Brain microvascular endothelial cell (primary cell): ENCODE results near the gene IMPA2.

Experiments
- DNase-seq: peaks from one replicate; pipeline ENCODE4 v3.0.0-alpha.2; 2020
- H3K27ac ChIP-seq: fragments of 250-450 bp; sonication (Bioruptor Pico); 2 replicates; pipeline ENCODE4 v1.5.1; 2020; ENCODE audit warnings: mild to moderate bottlenecking, moderate library complexity
- H3K27me3 ChIP-seq: fragments of 250-450 bp; sonication (Bioruptor Pico); replicated peaks from 2 replicates; pipeline ENCODE4 v1.5.1; 2020; ENCODE audit warnings: mild to moderate bottlenecking
- H3K36me3 ChIP-seq: fragments of 250-450 bp; sonication (Bioruptor Pico); replicated peaks from 2 replicates; pipeline ENCODE4 v1.5.1; 2020; ENCODE audit warnings: mild to moderate bottlenecking
- H3K4me3 ChIP-seq: 2 replicates; pipeline ENCODE4 v1.5.1; 2011; ENCODE audit warnings: low read depth, mild to moderate bottlenecking, control low read depth, low read length, moderate library complexity
- CTCF ChIP-seq: IDR thresholded peaks from 2 replicates; pipeline ENCODE4 v1.5.1; 2011; ENCODE audit warnings: low read depth, mild to moderate bottlenecking, moderate library complexity, low read length, control low read depth, inconsistent platforms; ENCODE audit errors: missing control alignments
- in situ Hi-C: cut with HindIII; loops from 2 replicates; pipeline ENCODE4 v1.10.0; 2017; ENCODE audit warnings: low sequenced_read_pairs, low pct_ligation_motif_present

The IMPA2 gene

GRCh38 chr18:12043811-12044210, 62.5 kb downstream of the IMPA2 start:
- H3K4me3 ChIP-seq = no peak overlapping the region
- no peaks in the 10 kb centered on the region for H3K27me3 ChIP-seq
- no peak for DNase-seq
- no peak overlapping the region for H3K27ac ChIP-seq
- no peaks in the 10 kb centered on the region for H3K36me3 ChIP-seq
- no peak for TF ChIP-seq CTCF
- in situ Hi-C loops = no loop called here

- no peak for TF ChIP-seq CTCF
- in situ Hi-C loops = no loop called here
- no peak for DNase-seq
- Histone ChIP-seq H3K4me3 (no peak overlapping the region), H3K36me3 (no peaks in the 10 kb centered on the region), H3K27ac (no peak overlapping the region), H3K27me3 (no peaks in the 10 kb centered on the region)
Observed at GRCh38 chr18:12044591-12044990, 63.3 kb downstream of the IMPA2 start.

- H3K27me3 ChIP-seq = no peaks in the 10 kb centered on the region
- H3K4me3 ChIP-seq = no peak overlapping the region
- in situ Hi-C loops = no loop called here
- H3K36me3 ChIP-seq = no peaks in the 10 kb centered on the region
- H3K27ac ChIP-seq = no peak overlapping the region
- no peak for TF ChIP-seq CTCF
- no peak for DNase-seq
Observed at GRCh38 chr18:12046046-12046750, 64.9 kb downstream of the IMPA2 start.

- peak; percentile 36 for TF ChIP-seq CTCF
- Histone ChIP-seq H3K36me3 (no peaks in the 10 kb centered on the region), H3K27me3 (no peaks in the 10 kb centered on the region), H3K4me3 (no peak overlapping the region), H3K27ac (no peak overlapping the region)
- in situ Hi-C loops = no loop called here
- DNase-seq = no peak
Observed at GRCh38 chr18:12046751-12047335, 65.5 kb downstream of the IMPA2 start.

- Histone ChIP-seq H3K36me3 (no peaks in the 10 kb centered on the region), H3K4me3 (peak overlapping the region; percentile 17), H3K27me3 (no peaks in the 10 kb centered on the region), H3K27ac (peak overlapping the region; percentile 20)
- in situ Hi-C loops = no loop called here
- no peak for DNase-seq
- no peak for TF ChIP-seq CTCF
Observed at GRCh38 chr18:12048010-12048826, 66.9 kb downstream of the IMPA2 start.
